Activated naive CD4-positive, alpha-beta T cell treated with anti-CD3 and anti-CD28 coated beads for 36 hours (primary cell): ENCODE measurements around the gene CENPN. TPM values are rescaled to one million over a fixed set of nuclear protein-coding genes. Genes with fewer than 3 reads are reported as not detected.

Source experiments
- CTCF ChIA-PET: fragments of 350-600 bp; sonication (Branson Sonifier 250); formaldehyde crosslinking; loops from one replicate; lab custom pipeline; 2021; ENCODE audit warnings: antibody characterized with exemption; lab: Charles Lee
- DNase-seq: peaks from one replicate; pipeline ENCODE4 v3.0.0-alpha.2; 2020
- H3K27ac Mint-ChIP-seq: one replicate; pipeline ENCODE4 v1.8.0; 2021; ENCODE audit warnings: mild to moderate bottlenecking, mixed read lengths
- H3K27me3 Mint-ChIP-seq: one replicate; pipeline ENCODE4 v1.8.0; 2021; ENCODE audit warnings: low read depth, mixed read lengths
- H3K36me3 Mint-ChIP-seq: one replicate; pipeline ENCODE4 v1.8.0; 2021; ENCODE audit warnings: low read depth, mixed read lengths
- H3K4me1 Mint-ChIP-seq: one replicate; pipeline ENCODE4 v1.8.0; 2021; ENCODE audit warnings: low read depth, mixed read lengths
- H3K4me3 Mint-ChIP-seq: one replicate; pipeline ENCODE4 v1.8.0; 2021; ENCODE audit warnings: mild to moderate bottlenecking, moderate library complexity, mixed read lengths
- H3K9me3 Mint-ChIP-seq: one replicate; pipeline ENCODE4 v1.8.0; 2021; ENCODE audit warnings: mixed read lengths
- intact Hi-C: fragments of 100-400 bp; cut with micrococcal nuclease; formaldehyde crosslinking; loops from one replicate; pipeline ENCODE4 v1.15.1; 2023
- total RNA-seq, 2 experiments: library from RNA; stranded (reverse); gene quantifications; one replicate each; pipeline ENCODE4 v1.2.3, GENCODE V29; 2021

Gene CENPN
- total RNA-seq, 2 experiments from 2014 or later = 65.1 to 75.0 TPM

DNA sequence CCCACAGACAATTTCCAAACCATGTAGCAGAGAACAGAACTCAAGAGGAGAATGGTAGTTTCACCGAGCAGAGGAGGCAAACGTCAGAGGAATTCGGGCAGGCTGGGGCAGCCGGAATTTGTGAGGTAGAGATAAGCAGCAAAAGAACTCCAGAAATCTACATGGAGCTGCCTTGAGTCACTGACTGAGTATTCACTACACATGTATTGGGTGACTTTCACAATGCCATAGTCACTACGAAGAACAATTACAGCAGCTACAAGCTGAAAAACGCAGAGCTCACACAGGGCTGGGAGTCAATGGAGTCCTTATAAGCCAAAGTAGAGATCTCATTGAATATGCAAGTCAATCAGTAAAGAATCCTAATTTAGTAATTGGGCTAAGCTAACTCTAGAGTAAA, 13.7 kb upstream of the CENPN start:
- Mint-ChIP-seq H3K4me1 (peaks cover 53% of the 10 kb centered on the region), H3K27ac (no peak overlapping the region), H3K36me3 (peaks cover 31% of the 10 kb centered on the region), H3K27me3 (no peaks in the 10 kb centered on the region), H3K4me3 (no peak overlapping the region), H3K9me3 (no peaks in the 10 kb centered on the region)
- DNase-seq = no peak
- CTCF ChIA-PET = interaction anchor here (1.2 to 1.4 kb wide), 4 partner anchors 10 to 42 kb away, joined by 4 to 6 read pairs (median 5); partner anchors contain the start of gene ATMIN
- intact Hi-C loops = no loop called here

DNA sequence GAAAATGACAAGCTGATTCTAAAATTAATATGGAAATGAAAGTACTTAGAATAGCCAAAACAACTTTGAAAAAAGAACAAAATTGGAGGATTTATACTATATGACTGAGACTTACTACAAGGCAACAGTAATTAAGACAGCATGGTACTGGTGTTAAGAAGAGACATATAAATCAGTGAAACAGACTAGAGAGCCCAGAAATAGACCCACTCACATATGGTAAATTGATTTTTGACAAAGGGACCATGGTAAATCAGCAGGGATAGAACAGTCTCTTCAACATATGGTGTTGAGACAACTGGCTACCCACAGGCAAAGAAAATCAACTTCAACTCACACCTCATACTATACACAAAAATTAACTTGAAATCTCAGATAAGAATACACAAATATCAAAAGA, 13.2 kb upstream of the CENPN start:
- no peak overlapping the region for H3K4me3 Mint-ChIP-seq
- DNase-seq = no peak
- intact Hi-C loops = no loop called here
- H3K9me3 Mint-ChIP-seq = no peaks in the 10 kb centered on the region
- H3K4me1 Mint-ChIP-seq = peaks cover 57% of the 10 kb centered on the region
- no peak overlapping the region for H3K27ac Mint-ChIP-seq
- CTCF ChIA-PET = interaction anchor here (1.2 to 1.4 kb wide), 4 partner anchors 9 to 42 kb away, joined by 4 to 6 read pairs (median 5); partner anchors contain the start of gene ATMIN
- peaks cover 33% of the 10 kb centered on the region for H3K36me3 Mint-ChIP-seq
- H3K27me3 Mint-ChIP-seq = no peaks in the 10 kb centered on the region

DNA sequence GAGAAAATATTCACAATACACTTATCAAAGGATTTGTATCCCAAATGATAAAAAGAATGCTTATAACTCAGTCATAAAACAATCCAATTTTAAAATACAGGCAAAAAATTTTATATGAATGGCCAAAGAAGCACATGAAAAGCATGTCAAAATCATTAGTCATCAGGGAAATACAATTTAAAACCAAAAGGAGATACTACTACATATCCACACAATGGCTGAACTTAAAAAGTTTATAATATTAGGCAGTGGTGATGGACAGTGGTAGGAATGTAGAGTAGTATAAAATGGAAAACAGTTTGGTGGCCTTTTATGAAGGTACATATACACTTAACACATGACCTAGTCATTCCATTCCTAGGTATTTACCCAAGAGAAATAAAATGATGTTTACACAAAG, 12.6 kb upstream of the CENPN start:
- H3K9me3 Mint-ChIP-seq = no peaks in the 10 kb centered on the region
- peaks cover 39% of the 10 kb centered on the region for H3K36me3 Mint-ChIP-seq
- H3K4me3 Mint-ChIP-seq = no peak overlapping the region
- H3K27ac Mint-ChIP-seq = peak overlapping the region; percentile 30
- DNase-seq = no peak
- intact Hi-C loops = no loop called here
- H3K4me1 Mint-ChIP-seq = peaks cover 62% of the 10 kb centered on the region
- CTCF ChIA-PET = interaction anchor here (1.3 kb wide), 1 partner anchor 10 kb away, joined by 3 read pairs; no protein-coding TSS in a partner anchor
- no peaks in the 10 kb centered on the region for H3K27me3 Mint-ChIP-seq

DNA sequence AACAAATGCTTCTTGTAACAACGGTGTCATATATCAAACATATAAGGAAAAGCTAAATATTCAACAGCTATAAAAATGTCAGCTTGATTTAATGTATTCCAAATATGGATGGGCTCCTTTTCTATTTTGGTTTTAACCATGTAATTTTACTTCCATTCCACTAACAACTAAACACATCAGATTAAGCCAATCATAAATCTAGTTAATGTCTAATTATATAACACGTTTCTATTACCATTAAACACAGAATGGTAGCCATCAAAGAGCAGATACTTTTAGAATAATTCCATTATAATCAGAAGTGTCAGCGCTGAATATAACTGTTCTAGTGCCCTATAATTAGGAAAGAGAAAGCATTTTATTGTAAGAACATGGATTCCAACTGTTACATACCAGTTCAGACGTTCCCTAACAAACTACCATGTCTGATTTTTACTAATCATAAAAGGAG, 10.3 kb upstream of the CENPN start:
- H3K4me3 Mint-ChIP-seq = peak overlapping the region; percentile 75
- CTCF ChIA-PET = interaction anchor here (1.0 to 1.1 kb wide), 2 partner anchors 8 to 39 kb away, joined by 4 to 6 read pairs; partner anchors contain the start of gene ATMIN
- peak overlapping the region; percentile 88 for H3K27ac Mint-ChIP-seq
- no peaks in the 10 kb centered on the region for H3K9me3 Mint-ChIP-seq
- H3K36me3 Mint-ChIP-seq = peaks cover 25% of the 10 kb centered on the region
- no peak for DNase-seq
- intact Hi-C loops = loop anchor here (2.0 kb wide), 1 partner anchor 80 kb away; the partner anchor contains the start of gene C16orf46
- H3K27me3 Mint-ChIP-seq = no peaks in the 10 kb centered on the region
- H3K4me1 Mint-ChIP-seq = peaks cover 66% of the 10 kb centered on the region

DNA sequence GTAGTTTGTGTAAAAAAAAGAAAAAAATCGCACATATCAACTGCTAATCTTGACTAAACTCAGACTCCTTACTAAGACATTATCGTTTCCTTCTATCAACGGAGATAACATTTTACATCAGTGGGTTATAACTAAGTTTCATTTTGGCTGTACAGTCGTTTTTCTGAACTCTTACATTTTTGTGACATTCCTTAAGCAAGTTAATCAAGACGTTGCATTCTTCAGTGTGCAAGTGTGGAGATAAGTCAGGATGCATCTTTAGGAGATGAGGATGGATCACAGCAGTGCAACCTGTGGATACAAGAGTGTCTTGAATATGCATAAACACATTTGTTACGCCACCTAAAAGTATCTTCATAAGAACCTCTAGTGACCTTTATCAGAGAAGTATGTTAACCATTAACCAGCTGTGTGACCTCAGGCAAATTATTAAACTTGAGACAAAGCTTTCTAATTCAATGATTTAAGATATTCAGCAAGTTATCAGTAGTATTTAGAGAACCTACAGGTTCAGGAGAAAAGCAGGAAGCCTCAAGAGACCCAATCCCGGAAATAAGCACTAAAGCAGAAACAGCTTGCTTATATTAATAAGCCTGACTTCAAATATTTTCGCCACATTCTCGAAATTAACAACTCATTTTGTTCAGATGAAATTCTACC, 9.7 kb upstream of the CENPN start:
- H3K36me3 Mint-ChIP-seq = peaks cover 26% of the 10 kb centered on the region
- DNase-seq = no peak

DNA sequence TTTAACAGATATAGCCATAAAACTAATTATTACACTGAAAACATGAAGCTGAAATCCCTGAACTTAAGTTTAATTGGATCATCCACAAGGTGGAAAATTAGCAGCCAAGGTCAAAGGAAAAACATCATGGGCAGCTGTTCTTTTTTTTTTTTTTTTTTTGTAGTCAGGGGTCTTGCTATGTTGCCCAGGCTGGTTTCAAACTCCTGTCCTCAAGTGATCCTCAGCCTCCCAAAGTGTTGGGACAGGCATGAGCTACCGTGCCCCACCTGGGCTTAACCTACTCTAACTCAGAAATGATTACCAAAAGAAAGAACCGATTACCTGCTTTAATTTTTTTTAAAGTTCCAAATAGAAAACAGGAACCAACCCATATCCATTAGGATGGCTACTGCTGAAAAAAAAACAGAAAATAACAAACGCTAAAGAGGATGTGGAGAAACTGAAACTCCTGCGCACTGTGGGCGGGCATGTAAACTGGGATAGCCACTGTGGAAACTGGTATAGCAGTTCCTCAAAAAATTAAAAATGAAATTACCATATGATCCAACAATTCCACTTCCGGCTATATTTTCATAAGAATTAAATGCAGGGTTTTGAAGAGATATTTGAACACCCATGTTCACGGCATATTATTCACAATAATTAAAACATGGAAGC, 8.9 kb upstream of the CENPN start:
- CTCF ChIA-PET = interaction anchor here (0.6 to 0.7 kb wide), 2 partner anchors 31 to 471 kb away, joined by 3 to 4 read pairs; no protein-coding TSS in a partner anchor

More for the DNA sequence above, 9.7 kb upstream of the CENPN start:
- intact Hi-C loops = loop anchor here (2.0 kb wide), 1 partner anchor 80 kb away; the partner anchor contains the start of gene C16orf46
- Mint-ChIP-seq H3K27ac (peak overlapping the region; percentile 88), H3K4me3 (peak overlapping the region; percentile 75), H3K9me3 (no peaks in the 10 kb centered on the region), H3K4me1 (peaks cover 70% of the 10 kb centered on the region), H3K27me3 (no peaks in the 10 kb centered on the region)
- CTCF ChIA-PET = interaction anchor here (0.7 to 1.1 kb wide), 3 partner anchors 8 to 471 kb away, joined by 3 to 6 read pairs (median 4); partner anchors contain the start of gene ATMIN

DNA sequence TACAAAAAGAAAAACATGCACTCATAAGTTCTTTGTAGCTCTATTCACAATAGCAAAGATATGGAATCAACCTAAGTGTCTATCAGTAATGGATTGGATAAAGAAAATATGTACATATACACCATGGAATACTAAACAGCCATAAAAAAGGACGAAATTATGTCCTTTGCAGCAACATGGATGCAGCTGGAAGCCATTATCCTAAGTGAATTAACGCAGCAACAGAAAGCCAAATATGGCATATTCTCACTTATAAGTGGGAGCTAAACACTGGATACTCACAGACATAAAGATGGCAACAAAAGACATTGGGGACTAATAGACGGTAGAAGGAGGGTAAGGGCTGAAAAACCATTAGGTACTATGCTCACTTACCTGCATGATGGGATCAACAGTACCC, 6.1 kb upstream of the CENPN start:
- CTCF ChIA-PET = interaction anchor here (0.6 to 2.7 kb wide), 4 partner anchors 31 to 351 kb away, joined by 3 to 15 read pairs (median 4); partner anchors contain the start of gene ATMIN
- DNase-seq = no peak
- Mint-ChIP-seq H3K27ac (no peak overlapping the region), H3K4me3 (no peak overlapping the region), H3K9me3 (no peaks in the 10 kb centered on the region), H3K4me1 (peaks cover 77% of the 10 kb centered on the region), H3K27me3 (no peaks in the 10 kb centered on the region), H3K36me3 (peaks cover 15% of the 10 kb centered on the region)
- intact Hi-C loops = loop anchor here (10.0 kb wide), 5 partner anchors 346 to 1736 kb away; partner anchors contain the start of gene CMIP

More for the DNA sequence above, 8.9 kb upstream of the CENPN start:
- peaks cover 75% of the 10 kb centered on the region for H3K4me1 Mint-ChIP-seq
- DNase-seq = no peak
- no peak overlapping the region for H3K4me3 Mint-ChIP-seq
- intact Hi-C loops = loop anchor here (2.0 kb wide), 1 partner anchor 79 kb away; the partner anchor contains the start of gene C16orf46
- no peaks in the 10 kb centered on the region for H3K9me3 Mint-ChIP-seq
- H3K27me3 Mint-ChIP-seq = no peaks in the 10 kb centered on the region
- peak overlapping the region; percentile 50 for H3K27ac Mint-ChIP-seq
- H3K36me3 Mint-ChIP-seq = peaks cover 22% of the 10 kb centered on the region

DNA sequence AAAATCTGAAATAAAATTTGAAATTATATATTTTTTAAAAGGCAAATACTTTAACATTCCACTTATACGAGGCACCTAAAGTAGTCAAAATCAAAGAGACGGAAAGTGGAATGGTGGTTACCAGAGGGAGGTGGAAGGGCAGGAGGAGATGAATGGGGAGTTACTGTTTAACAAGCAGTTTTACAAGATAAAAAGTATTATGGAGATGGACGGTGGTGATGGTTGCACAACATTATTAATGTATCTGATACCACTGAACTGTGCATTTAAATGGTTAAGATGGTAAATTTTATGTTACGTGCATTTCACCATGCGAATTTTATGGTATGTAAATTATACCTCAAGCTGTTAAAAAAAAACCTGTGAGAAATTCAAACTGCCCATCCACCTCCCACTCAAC, 5.7 kb upstream of the CENPN start:
- no peak for DNase-seq
- Mint-ChIP-seq H3K27ac (no peak overlapping the region), H3K4me1 (peaks cover 77% of the 10 kb centered on the region), H3K27me3 (no peaks in the 10 kb centered on the region), H3K36me3 (peaks cover 15% of the 10 kb centered on the region), H3K9me3 (no peaks in the 10 kb centered on the region), H3K4me3 (no peak overlapping the region)
- intact Hi-C loops = loop anchor here (10.0 kb wide), 5 partner anchors 347 to 1737 kb away; partner anchors contain the start of gene CMIP
- CTCF ChIA-PET = interaction anchor here (1.2 to 2.7 kb wide), 2 partner anchors 34 to 77 kb away, joined by 3 to 15 read pairs; partner anchors contain the start of gene ATMIN

DNA sequence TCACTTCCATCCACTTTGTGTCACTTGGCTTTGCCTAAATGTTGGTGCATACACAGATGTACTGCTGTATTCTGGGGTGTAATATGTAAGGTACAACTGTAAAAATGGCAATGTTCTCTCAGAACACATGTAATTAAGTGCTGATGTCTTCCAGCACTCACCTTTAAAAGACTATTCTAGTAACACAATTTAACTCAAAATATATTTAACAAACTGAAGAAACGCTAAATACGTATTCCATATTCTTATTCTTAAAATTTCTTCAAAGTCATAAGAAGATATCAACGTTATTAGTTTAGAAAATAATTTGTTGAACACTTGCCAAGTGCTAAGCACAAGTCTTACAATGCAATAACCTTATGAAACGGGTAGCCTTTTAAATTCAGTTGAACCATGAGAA, 4.0 kb upstream of the CENPN start:
- intact Hi-C loops = loop anchor here (10.0 kb wide), 5 partner anchors 348 to 1738 kb away; partner anchors contain the start of gene CMIP
- Mint-ChIP-seq H3K27ac (peak overlapping the region; percentile 94), H3K4me1 (peaks cover 67% of the 10 kb centered on the region), H3K27me3 (no peaks in the 10 kb centered on the region), H3K4me3 (peak overlapping the region; percentile 69), H3K36me3 (peaks cover 19% of the 10 kb centered on the region), H3K9me3 (no peaks in the 10 kb centered on the region)
- DNase-seq = no peak
- CTCF ChIA-PET = interaction anchor here (2.1 to 3.4 kb wide), 3 partner anchors 10 to 33 kb away, joined by 6 to 42 read pairs (median 15); partner anchors contain the start of gene ATMIN

DNA sequence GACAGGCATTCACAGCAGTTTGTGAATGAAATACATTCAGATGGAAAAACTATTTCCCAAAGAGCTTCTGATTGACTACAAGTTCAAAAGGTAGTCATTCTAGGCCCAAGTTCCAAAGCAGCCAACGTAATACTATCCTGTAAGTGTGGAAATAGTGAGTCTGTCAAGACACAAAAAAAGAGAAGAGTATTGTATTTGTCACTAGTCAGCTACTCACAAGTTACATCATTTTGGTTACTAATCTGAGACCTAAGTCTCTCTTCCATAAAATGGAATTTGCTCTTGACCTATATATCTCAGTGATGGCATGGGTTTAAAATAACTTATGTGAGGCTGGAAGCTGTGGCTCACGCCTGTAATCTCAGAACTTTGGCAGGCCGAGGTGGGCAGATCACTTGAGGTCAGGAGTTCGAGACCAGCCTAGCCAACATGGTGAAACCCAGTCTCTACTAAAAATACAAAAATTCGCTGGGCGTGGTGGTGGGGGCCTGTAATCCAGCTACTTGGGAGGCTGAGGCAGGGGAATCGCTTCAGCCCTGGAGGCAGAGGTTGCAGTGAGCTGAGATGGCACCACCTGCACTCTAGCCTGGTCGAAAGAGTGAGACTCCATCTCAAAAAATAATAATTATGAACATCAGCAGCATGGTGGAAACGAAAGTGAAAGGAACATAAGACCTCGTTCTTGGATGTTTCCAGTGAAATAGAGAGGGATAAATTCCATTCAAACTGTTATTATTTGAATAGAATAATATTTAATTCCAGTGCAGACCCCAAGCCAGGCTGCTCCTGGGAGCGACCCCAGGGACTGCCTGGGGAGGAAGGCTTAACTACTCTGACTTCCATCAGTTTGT, 3.2 kb upstream of the CENPN start:
- peak; percentile 21 for DNase-seq

More for the DNA sequence above, 3.2 kb upstream of the CENPN start:
- H3K4me1 Mint-ChIP-seq = peaks cover 67% of the 10 kb centered on the region
- H3K36me3 Mint-ChIP-seq = peaks cover 19% of the 10 kb centered on the region
- peak overlapping the region; percentile 94 for H3K27ac Mint-ChIP-seq
- H3K9me3 Mint-ChIP-seq = no peaks in the 10 kb centered on the region
- no peaks in the 10 kb centered on the region for H3K27me3 Mint-ChIP-seq
- CTCF ChIA-PET = interaction anchor here (0.9 to 3.4 kb wide), 15 partner anchors 7 to 204 kb away, joined by 3 to 42 read pairs (median 4); partner anchors contain the start of gene ATMIN
- peak overlapping the region; percentile 69 for H3K4me3 Mint-ChIP-seq
- intact Hi-C loops = loop anchor here (10.0 kb wide), 5 partner anchors 349 to 1739 kb away; partner anchors contain the start of gene CMIP
